ENCODE measurements around the gene KRT78. TPM values are rescaled to one million over a fixed set of nuclear protein-coding genes. Genes with fewer than 3 reads are reported as not detected.
A peak's percentile ranks its signal among the peaks of the same experiment; 100 is the strongest.

Gene KRT78
- total and polyA plus RNA-seq, 9 of the 15 experiments (the other 6 are each of a cell fraction or from before 2014, with no cell fraction given) = not detected

- FAIRE-seq = peak; percentile 89
- no peaks in the 10 kb centered on the region for H3K27me3 ChIP-seq (ENCODE audit: control insufficient read depth in 2 of 2, insufficient read depth in 2 of 2, low read length in 2 of 2)
- TSS peak; percentile 79 for BruUV-seq (replicated peaks)
- H3K79me2 ChIP-seq (ENCODE audit: control insufficient read depth, insufficient read depth, low read length) = no peaks in the 10 kb centered on the region
- intact Hi-C loops (cut with micrococcal nuclease) = loop anchor here (5.0 to 10.0 kb wide), 3 partner anchors 179 to 717 kb away; no protein-coding TSS in a partner anchor
- H2AFZ ChIP-seq (ENCODE audit: low read depth, low read length) = peak overlapping the region; percentile 94
- ChIA-PET CTCF (ENCODE audit: low intra/inter-chr PET ratio) (interaction anchor here (0.5 kb wide), 1 partner anchor 292 kb away, joined by 3 read pairs; no protein-coding TSS in a partner anchor), POLR2A (interaction anchor here (0.6 to 2.3 kb wide), 11 partner anchors 9 to 478 kb away, joined by 3 to 8 read pairs (median 3); no protein-coding TSS in a partner anchor)
- no peaks in the 10 kb centered on the region for H3K9me1 ChIP-seq (ENCODE audit: control insufficient read depth, insufficient read depth, low read length)
- peak overlapping the region; percentile 83 for H3K4me2 ChIP-seq (ENCODE audit: insufficient read depth, low read length)
- no peaks in the 10 kb centered on the region for H3K9me3 ChIP-seq (replicated peaks; ENCODE audit: control insufficient read depth, insufficient read depth, low read depth, low read length)
- peak overlapping the region; percentile 85 to 88 for H3K9ac ChIP-seq (ENCODE audit: insufficient read depth in 1 of 2, low read depth in 2 of 2, low read length in 2 of 2)
- in situ Hi-C loops (cut with MboI) = no loop called here
- under 1% methylated on average over 30 of the region's 55 CpGs for WGBS (ENCODE audit: insufficient coverage, low coverage, missing lambda C conversion rate)
- H3K36me3 ChIP-seq (ENCODE audit: control insufficient read depth, insufficient read depth, low read length) = no peaks in the 10 kb centered on the region
- H3K4me1 ChIP-seq (replicated peaks in 1 of 2; ENCODE audit: control insufficient read depth in 2 of 2, insufficient read depth in 2 of 2, low read length in 2 of 2) = peaks cover 42 to 57% of the 10 kb centered on the region in 2 experiments
- peak overlapping the region; percentile 94 for H3K27ac ChIP-seq (ENCODE audit: extremely low read depth, low read depth, low read length)
- no peaks in the 10 kb centered on the region for H4K20me1 ChIP-seq (replicated peaks; ENCODE audit: control insufficient read depth, insufficient read depth, low read length)
- DNase-seq (ENCODE audit: extremely low read depth in 1 of 4, low spot score in 3 of 4) = peak; percentile 96 to 99 (median 98)
- ATAC-seq = peak; percentile 92
- H3K4me3 ChIP-seq = peak overlapping the region; percentile 41
- TF ChIP-seq RBFOX2 (IDR thresholded peaks at IDR 0.05; ENCODE audit: low read depth, low read length) (peak; percentile 78), DEAF1 (CRISPR knock-in tag; IDR thresholded peaks at IDR 0.05) (no peak), NR0B1 (IDR thresholded peaks at IDR 0.05; ENCODE audit: partially characterized antibody) (no peak), SIN3A (IDR thresholded peaks at IDR 0.05; ENCODE audit: borderline replicate concordance in 2 of 2, control insufficient read depth in 1 of 2, low read depth in 2 of 2, low read length in 2 of 2) (no peak), PURB (CRISPR knock-in tag; IDR thresholded peaks at IDR 0.05; ENCODE audit: low read depth) (no peak), BRCA1 (IDR thresholded peaks at IDR 0.05) (no peak), BRCA1 (CRISPR knock-in tag; IDR thresholded peaks at IDR 0.05) (no peak), ELF4 (CRISPR knock-in tag; IDR thresholded peaks at IDR 0.05) (no peak), FOXK1 (CRISPR knock-in tag; IDR thresholded peaks at IDR 0.05; ENCODE audit: borderline replicate concordance) (no peak), FOXM1 (IDR thresholded peaks at IDR 0.05; ENCODE audit: low read depth) (no peak), FOXM1 (CRISPR knock-in tag; IDR thresholded peaks at IDR 0.05; ENCODE audit: low read depth) (no peak), MECOM (CRISPR knock-in tag; IDR thresholded peaks at IDR 0.05) (no peak), ETS2 (tag; IDR thresholded peaks at IDR 0.05; ENCODE audit: borderline replicate concordance, poor library complexity, severe bottlenecking) (no peak), ATF1 (CRISPR knock-in tag; IDR thresholded peaks at IDR 0.05) (no peak), ATF1 (tag; IDR thresholded peaks at IDR 0.05) (0 out of 2 replicates have a peak, but pooled peaks have one; percentile 21), ZNF639 (CRISPR knock-in tag; conservative IDR thresholded peaks at IDR 0.05 in 1 of 2, IDR thresholded peaks at IDR 0.05 in 1 of 2) (no peak), ZFPM2 (CRISPR knock-in tag; IDR thresholded peaks at IDR 0.05) (no peak), PYGO2 (tag; IDR thresholded peaks at IDR 0.05) (no peak)
These were observed 25.2 kb upstream of the KRT78 start for GRCh38 chr12:52873832-52874572.

All from K562 (cell line).